ENCODE results near the gene FRMD4A. TPM values are rescaled to one million over a fixed set of nuclear protein-coding genes. Genes with fewer than 3 reads are reported as not detected.

The FRMD4A gene
- total RNA-seq, 4 donors from 2014 or later, result 4.0 to 12.7 (median 5.6) TPM

DNA sequence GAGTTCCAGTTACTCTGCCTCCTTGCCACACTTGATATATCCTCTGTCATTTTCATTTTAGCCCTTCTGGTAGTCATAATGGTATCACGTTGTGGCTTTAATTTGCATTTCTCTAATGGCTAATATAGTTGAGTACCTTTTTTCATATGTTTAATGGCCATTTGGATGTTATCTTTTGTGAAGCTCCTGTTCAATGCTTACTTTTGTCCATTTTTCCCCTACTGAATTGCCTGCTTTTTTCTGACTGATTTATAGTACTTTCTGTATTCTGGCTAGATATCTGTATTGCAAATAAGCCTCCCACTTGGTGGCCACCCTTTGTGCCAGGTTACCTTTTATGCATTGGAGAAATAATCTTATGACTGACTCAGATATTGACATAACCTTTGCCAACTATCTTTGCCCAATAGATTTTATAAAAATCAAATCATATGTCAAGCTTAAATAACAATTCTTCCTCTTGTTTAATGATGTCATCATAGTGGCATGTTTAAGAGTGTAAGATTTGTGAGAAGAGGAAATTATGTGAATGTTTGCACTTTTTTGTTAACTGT, 693.3 kb downstream of the FRMD4A start:
- peaks cover 0 to 7% (median 3%) of the 10 kb centered on the region in 4 donors for H3K36me3 ChIP-seq
- no peak overlapping the region for H3K4me3 ChIP-seq
- intact Hi-C loops (cut with DNase I; ENCODE audit: low total_unique reads) (no loop called here), in situ Hi-C loops (cut with MboI; ENCODE audit: low pct_ligation_motif_present in 1 of 4, low pct_unique_long_range_greater_than_20kb in 1 of 4, low sequenced_read_pairs in 3 of 4) (no loop called here)
- no peaks in the 10 kb centered on the region for H3K27me3 ChIP-seq
- H3K9me3 ChIP-seq, result peaks cover 0 to 4% of the 10 kb centered on the region in 2 donors
- H3K4me1 ChIP-seq, result peaks cover 6 to 23% (median 10%) of the 10 kb centered on the region in 4 donors
- TF ChIP-seq POLR2A (IDR thresholded peaks at IDR 0.05) (no peak), POLR2AphosphoS5 (IDR thresholded peaks at IDR 0.05) (no peak), EP300 (IDR thresholded peaks at IDR 0.05; ENCODE audit: low read depth) (no peak)
- TF ChIP-seq, protein P1, sequence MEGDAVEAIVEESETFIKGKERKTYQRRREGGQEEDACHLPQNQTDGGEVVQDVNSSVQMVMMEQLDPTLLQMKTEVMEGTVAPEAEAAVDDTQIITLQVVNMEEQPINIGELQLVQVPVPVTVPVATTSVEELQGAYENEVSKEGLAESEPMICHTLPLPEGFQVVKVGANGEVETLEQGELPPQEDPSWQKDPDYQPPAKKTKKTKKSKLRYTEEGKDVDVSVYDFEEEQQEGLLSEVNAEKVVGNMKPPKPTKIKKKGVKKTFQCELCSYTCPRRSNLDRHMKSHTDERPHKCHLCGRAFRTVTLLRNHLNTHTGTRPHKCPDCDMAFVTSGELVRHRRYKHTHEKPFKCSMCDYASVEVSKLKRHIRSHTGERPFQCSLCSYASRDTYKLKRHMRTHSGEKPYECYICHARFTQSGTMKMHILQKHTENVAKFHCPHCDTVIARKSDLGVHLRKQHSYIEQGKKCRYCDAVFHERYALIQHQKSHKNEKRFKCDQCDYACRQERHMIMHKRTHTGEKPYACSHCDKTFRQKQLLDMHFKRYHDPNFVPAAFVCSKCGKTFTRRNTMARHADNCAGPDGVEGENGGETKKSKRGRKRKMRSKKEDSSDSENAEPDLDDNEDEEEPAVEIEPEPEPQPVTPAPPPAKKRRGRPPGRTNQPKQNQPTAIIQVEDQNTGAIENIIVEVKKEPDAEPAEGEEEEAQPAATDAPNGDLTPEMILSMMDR (IDR thresholded peaks at IDR 0.05), result no peak
- DNase-seq, result no peak
- H3K27ac ChIP-seq, result no peak overlapping the region
- WGBS, 2 donors (ENCODE audit: low coverage in 1 of 2), result 56 to 71% methylated on average over 1 of the region's 1 CpG

DNA sequence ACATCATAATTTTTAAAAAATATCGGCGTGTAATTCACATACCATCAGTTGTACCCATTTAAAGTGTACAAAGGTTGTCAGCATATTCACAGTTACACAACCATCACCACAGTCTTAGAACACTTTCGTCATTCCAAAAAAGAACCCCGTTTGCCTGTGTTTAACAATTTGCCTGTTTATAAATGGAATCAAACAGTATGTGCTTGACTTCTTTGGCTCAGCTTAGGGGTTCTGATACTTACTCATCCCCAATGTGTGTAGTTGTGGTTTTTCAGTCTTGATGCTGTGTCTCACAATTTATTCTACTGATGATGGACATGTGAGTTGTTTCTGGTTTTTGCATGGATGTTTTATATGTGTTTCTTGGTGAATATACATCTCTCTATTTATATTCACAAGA, 693.9 kb downstream of the FRMD4A start:
- in situ Hi-C loops (cut with MboI; ENCODE audit: low pct_ligation_motif_present in 1 of 4, low pct_unique_long_range_greater_than_20kb in 1 of 4, low sequenced_read_pairs in 3 of 4) (no loop called here), intact Hi-C loops (cut with DNase I; ENCODE audit: low total_unique reads) (no loop called here)
- peaks cover 0 to 7% (median 3%) of the 10 kb centered on the region in 4 donors for H3K36me3 ChIP-seq
- DNase-seq, result no peak
- no peak overlapping the region for H3K4me3 ChIP-seq
- peaks cover 6 to 23% (median 10%) of the 10 kb centered on the region in 4 donors for H3K4me1 ChIP-seq
- WGBS, 2 donors (ENCODE audit: low coverage in 1 of 2), result 83 to 86% methylated on average over 4 of the region's 4 CpGs
- no peaks in the 10 kb centered on the region for H3K27me3 ChIP-seq
- H3K9me3 ChIP-seq, result no peaks in the 10 kb centered on the region
- no peak overlapping the region for H3K27ac ChIP-seq
- no peak for TF ChIP-seq POLR2A (IDR thresholded peaks at IDR 0.05)
- no peak for TF ChIP-seq POLR2AphosphoS5 (IDR thresholded peaks at IDR 0.05)
- TF ChIP-seq EP300 (IDR thresholded peaks at IDR 0.05; ENCODE audit: low read depth), result no peak
- TF ChIP-seq, protein P1 (IDR thresholded peaks at IDR 0.05), result no peak

DNA sequence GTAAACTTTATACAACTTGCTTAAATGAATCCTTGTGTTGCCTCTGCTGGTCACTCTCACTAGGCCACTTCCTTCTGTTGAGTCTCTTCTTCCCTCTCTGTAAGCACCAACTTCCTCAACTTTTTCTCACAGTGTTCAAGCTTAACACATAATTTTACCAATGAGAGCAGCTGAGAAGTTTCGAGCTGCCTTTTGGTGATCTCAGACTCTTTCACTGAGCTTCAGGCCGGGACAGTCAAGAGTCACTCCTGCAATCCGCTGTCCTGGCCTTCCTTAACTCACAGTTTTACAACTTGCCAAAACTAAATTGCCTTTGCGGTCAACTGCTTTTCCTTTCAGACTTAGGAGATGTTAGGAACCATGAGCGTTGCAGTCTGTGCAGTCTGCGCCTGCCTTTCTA, 696.5 kb downstream of the FRMD4A start:
- peak overlapping the region; percentile 56 to 81 (median 72) for H3K27ac ChIP-seq
- DNase-seq, result no peak

DNA sequence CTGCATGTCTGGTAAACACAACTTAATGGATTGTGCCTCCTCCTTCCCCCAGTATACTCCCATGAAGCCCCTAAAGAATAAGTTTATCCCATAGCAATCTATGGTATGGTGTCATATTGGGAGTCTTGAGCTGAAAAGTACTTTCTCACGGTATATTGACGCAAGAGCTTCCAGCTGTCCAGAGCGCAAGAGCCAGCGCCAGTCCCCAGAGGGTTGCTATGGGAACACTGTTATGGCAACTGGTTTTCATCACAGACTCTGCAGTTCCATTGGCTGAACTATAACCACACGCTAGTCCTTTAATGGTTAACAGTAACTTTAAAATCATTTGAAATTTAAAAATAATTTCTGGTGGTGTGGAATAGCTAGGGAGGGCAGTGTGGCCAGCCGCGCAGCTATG, 697.0 kb downstream of the FRMD4A start:
- 57 to 72% methylated on average over 7 of the region's 7 CpGs for WGBS, 2 donors (ENCODE audit: low coverage in 1 of 2)
- Histone ChIP-seq H3K36me3 (no peaks in the 10 kb centered on the region), H3K4me1 (peaks cover 6 to 23% (median 10%) of the 10 kb centered on the region in 4 donors), H3K27ac (peak overlapping the region; percentile 56 to 81 (median 72)), H3K4me3 (no peak overlapping the region), H3K9me3 (no peaks in the 10 kb centered on the region), H3K27me3 (no peaks in the 10 kb centered on the region)
- in situ Hi-C loops (cut with MboI; ENCODE audit: low pct_ligation_motif_present in 1 of 4, low pct_unique_long_range_greater_than_20kb in 1 of 4, low sequenced_read_pairs in 3 of 4), result no loop called here
- DNase-seq, result peak; percentile 33
- intact Hi-C loops (cut with DNase I; ENCODE audit: low total_unique reads), result no loop called here
- TF ChIP-seq POLR2AphosphoS5 (IDR thresholded peaks at IDR 0.05), result peak; percentile 43 to 55 (median 48)
- TF ChIP-seq POLR2A (IDR thresholded peaks at IDR 0.05), result no peak

More for the DNA sequence above, 696.5 kb downstream of the FRMD4A start:
- H3K27me3 ChIP-seq, result no peaks in the 10 kb centered on the region
- 66 to 76% methylated on average over 6 of the region's 6 CpGs for WGBS, 2 donors (ENCODE audit: low coverage in 1 of 2)
- intact Hi-C loops (cut with DNase I; ENCODE audit: low total_unique reads) (no loop called here), in situ Hi-C loops (cut with MboI; ENCODE audit: low pct_ligation_motif_present in 1 of 4, low pct_unique_long_range_greater_than_20kb in 1 of 4, low sequenced_read_pairs in 3 of 4) (no loop called here)
- H3K36me3 ChIP-seq, result no peaks in the 10 kb centered on the region
- H3K4me3 ChIP-seq, result no peak overlapping the region
- peaks cover 6 to 23% (median 10%) of the 10 kb centered on the region in 4 donors for H3K4me1 ChIP-seq
- TF ChIP-seq EP300 (IDR thresholded peaks at IDR 0.05; ENCODE audit: low read depth), result no peak
- TF ChIP-seq, protein P1 (IDR thresholded peaks at IDR 0.05), result no peak
- no peak for TF ChIP-seq POLR2AphosphoS5 (IDR thresholded peaks at IDR 0.05)
- TF ChIP-seq POLR2A (IDR thresholded peaks at IDR 0.05), result no peak
- no peaks in the 10 kb centered on the region for H3K9me3 ChIP-seq
